GM12865 (cell line): Measurements from ENCODE around the gene CAMK2B.

ENCODE experiments used
- DNase-seq: peaks from one replicate; pipeline ENCODE4 v3.0.0; 2010; ENCODE audit warnings: low read depth
- H3K4me3 ChIP-seq: 2 replicates; pipeline ENCODE4 v1.5.1; 2011; ENCODE audit warnings: mild to moderate bottlenecking, low read depth, low read length, control low read depth
- TF ChIP-seq, protein P1 (sequence below): IDR thresholded peaks from 2 replicates; pipeline ENCODE4 v1.5.1; 2011; ENCODE audit warnings: low read length, control low read depth, low read depth, inconsistent platforms; ENCODE audit not compliant: insufficient read depth; ENCODE audit errors: missing control alignments

CAMK2B gene

DNA sequence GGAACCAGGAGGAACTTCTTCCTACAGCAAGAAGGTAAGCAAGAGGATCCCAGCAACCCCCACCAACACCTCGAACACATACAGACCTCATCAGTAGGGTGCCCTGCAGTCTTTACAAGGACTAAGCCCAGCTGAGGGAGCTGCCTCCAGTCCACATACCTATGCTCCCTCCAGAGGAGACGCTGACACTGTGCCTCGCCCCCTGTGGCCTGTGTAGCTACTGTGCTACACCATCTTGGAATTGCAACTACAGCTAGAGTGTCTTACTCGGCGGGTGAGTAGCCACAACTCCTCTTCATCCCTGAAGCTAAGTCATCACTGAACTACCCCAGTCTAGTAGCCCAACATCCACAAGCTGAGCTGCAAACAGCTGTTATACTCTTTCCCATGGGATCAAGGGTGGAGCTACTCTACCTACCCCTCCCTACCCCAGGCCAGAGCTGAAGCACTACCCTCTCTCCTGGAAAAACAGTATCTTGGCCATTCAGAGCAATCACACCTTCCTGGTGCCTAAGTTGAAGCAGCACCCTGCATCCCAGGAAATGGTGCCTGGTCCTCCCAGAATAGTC, 42.2 kb upstream of the CAMK2B start:
- TF ChIP-seq, protein P1, sequence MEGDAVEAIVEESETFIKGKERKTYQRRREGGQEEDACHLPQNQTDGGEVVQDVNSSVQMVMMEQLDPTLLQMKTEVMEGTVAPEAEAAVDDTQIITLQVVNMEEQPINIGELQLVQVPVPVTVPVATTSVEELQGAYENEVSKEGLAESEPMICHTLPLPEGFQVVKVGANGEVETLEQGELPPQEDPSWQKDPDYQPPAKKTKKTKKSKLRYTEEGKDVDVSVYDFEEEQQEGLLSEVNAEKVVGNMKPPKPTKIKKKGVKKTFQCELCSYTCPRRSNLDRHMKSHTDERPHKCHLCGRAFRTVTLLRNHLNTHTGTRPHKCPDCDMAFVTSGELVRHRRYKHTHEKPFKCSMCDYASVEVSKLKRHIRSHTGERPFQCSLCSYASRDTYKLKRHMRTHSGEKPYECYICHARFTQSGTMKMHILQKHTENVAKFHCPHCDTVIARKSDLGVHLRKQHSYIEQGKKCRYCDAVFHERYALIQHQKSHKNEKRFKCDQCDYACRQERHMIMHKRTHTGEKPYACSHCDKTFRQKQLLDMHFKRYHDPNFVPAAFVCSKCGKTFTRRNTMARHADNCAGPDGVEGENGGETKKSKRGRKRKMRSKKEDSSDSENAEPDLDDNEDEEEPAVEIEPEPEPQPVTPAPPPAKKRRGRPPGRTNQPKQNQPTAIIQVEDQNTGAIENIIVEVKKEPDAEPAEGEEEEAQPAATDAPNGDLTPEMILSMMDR, result no peak
- no peak overlapping the region for H3K4me3 ChIP-seq
- no peak for DNase-seq

DNA sequence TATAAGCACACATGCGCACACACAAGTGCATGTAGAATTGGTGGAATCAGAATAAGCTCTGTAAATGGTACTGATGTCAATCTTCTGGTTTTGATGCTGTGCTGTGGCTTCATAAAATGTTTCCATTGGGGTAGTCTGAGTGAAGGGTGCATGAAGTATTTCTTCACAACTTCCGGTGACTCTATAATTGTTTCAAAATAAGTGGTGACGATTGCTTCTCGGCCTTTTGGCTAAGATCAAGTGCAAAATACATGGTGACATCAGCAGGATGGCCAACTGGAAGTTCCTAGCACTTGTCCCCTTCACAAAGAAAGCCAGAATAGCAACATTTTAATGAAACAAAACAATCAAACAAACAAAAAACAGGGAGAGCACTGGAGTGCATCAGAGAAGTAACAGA, 41.6 kb upstream of the CAMK2B start:
- no peak for DNase-seq
- TF ChIP-seq, protein P1, result no peak
- H3K4me3 ChIP-seq, result no peak overlapping the region

DNA sequence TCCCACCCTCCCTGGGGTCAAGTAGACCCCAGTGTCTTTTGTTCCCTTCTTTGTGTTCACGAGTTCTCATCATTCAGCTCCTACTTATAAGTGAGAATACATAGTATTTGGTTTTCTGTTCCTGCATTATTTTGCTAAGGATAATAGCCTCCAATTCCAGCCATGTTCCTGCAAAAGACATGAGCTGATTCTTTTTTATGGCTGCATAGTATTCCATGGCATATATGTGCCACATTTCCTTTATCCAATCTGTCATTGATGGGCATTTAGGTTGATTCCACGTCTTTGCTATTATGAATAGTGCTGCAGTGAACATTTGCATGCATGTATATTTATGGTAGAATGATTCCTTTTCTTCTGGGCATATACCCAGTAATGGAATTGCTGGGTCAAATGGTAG, 28.3 kb upstream of the CAMK2B start:
- TF ChIP-seq, protein P1, result no peak
- H3K4me3 ChIP-seq, result no peak overlapping the region
- no peak for DNase-seq

DNA sequence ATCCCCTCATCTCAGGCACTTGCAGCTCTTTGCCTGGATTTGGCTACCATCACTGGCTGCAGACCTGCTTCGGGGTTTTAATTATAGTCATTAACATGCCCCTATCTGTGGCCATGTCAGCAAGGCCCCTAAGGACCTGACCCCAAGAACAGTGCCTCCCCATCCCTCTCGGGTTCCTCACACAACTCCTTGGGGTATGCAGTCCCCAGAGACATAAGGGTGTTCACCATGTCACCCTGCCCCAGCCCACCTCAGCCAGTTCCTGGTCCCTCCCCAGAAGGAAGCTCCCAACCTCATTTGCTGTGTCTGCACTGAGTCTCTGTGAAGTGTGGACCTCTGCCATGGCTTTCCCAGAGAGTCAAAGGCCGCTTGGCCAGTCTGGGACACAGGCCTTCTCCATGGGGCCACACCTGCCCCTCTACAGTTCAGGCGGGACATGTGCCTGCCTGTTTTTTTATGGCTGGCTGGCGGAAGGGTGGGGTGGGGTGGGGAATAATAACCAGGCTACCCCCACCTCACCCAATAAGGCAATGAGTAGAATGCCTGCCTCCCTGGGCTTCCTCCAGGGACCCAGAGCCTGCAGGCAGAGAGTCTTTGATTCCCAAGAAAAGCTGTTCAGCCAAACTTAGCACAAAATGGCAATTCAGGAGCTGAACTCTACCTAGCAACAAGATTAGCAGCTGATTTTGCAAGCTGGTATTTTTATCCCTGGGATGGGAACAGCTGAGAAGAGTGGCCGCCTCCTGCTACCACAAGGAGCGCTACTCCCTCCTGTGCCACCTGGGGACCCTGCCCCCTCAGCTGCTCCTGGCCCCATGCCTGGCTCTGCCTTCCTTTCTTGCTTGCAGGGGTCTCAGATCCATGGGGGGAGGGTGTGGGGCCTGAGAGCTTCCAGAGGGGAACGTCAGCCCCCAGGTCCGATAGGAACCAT, 23.7 kb upstream of the CAMK2B start:
- TF ChIP-seq, protein P1, result no peak
- H3K4me3 ChIP-seq, result no peak overlapping the region
- no peak for DNase-seq

DNA sequence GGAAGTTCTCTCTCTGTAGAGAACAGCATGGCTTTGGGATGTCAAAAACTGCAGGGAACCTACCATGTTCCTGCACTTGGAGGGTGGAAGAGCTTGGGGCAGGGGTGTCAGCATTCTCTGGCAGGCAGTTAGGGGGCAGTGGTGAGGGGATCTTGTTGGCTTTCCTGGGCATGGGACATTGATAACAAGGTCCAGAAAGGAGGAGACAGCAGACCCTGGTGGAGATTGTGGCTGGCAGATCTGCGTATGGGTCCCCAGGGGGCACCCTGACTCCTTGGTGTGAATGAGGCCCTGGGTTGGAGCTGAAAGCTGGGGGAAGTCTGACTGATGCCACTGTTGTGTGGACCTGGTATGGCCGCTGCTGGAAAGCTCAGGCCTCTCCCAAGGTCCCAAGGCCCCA, 22.9 kb upstream of the CAMK2B start:
- DNase-seq, result peak; percentile 65
- TF ChIP-seq, protein P1, result peak; percentile 59
- no peak overlapping the region for H3K4me3 ChIP-seq

DNA sequence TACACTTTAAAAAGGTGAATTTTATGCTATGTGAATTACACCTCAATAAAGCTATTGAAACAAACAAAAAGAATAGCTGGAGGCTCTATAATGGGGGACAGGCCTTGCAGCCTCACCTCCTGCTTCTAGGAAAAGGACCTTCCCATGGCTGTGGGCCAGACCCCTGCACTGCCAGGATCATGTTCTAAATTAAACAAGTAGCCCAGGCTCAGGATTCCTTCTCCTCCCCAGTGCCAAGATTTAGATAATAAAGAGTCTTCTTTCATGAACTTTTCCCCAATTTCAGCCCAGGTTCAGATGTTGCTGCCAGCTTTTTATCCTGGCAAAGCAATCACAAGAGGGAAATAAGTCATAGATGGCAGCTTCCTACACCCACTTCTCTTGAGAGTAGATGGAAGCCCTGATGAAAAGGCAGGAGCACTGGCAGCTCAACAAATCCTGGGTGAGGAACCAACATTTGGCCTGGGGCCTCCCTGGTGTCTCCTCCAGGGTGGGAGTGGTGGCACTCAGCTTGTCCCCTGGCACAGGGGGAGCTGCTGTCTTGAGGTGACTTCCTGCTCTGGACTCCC, 22.2 kb upstream of the CAMK2B start:
- H3K4me3 ChIP-seq, result no peak overlapping the region
- DNase-seq, result no peak
- TF ChIP-seq, protein P1, result no peak
